Astrocyte (in vitro differentiated cells and primary cell): ENCODE results near the gene IFNLR1.

Experiments used
- CTCF ChIP-seq: IDR thresholded peaks from 2 replicates; pipeline ENCODE4 v1.5.1; 2011; ENCODE audit warnings: low read depth, mild to moderate bottlenecking, inconsistent platforms, low read length, moderate library complexity; ENCODE audit not compliant: insufficient read depth
- EZH2 ChIP-seq: IDR thresholded peaks from 2 replicates; pipeline ENCODE4 v1.6.1; 2012; ENCODE audit warnings: mild to moderate bottlenecking, low read length, inconsistent platforms; ENCODE audit not compliant: insufficient read depth

DNA sequence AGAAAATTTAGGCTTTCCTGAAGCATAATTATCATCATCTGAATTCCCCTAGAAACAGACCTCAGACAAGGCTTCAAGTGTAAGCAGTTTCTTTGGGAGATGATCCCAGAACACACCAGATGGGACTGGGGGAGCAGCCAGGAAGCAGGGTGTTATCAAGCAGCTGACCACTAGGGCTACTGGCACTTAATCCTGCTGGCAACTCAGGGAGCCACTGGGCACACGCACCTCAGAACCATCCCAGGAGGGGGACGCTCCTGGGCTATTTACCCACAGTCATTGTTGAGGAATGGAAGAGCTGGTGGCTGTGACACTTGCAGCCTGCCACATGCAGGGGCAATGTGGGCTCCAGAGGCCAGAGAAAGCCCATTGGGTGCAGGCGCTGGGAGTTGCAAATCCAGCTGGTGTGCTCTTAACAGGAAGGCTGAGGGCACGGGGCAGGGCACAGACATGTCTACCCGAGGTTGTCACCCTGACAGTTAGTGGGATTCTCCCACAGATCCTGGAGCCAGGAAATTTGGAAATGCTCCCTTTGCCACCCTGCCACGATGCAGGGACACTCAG is 29.1 kb downstream of the IFNLR1 start:
- TF ChIP-seq CTCF (peak; percentile 22), EZH2 (no peak)
